ENCODE measurements around the gene ZSCAN21. TPM values are rescaled to one million over a fixed set of nuclear protein-coding genes. Genes with fewer than 3 reads are reported as not detected.

ZSCAN21 gene
- total and polyA plus RNA-seq, 4 donors, result 7.0 to 10.7 (median 9.1) TPM

DNA sequence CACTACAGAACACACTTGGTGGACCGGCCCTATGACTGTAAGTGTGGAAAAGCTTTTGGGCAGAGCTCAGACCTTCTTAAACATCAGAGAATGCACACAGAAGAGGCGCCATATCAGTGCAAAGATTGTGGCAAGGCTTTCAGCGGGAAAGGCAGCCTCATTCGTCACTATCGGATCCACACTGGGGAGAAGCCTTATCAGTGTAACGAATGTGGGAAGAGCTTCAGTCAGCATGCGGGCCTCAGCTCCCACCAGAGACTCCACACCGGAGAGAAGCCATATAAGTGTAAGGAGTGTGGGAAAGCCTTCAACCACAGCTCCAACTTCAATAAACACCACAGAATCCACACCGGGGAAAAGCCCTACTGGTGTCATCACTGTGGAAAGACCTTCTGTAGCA, 14.6 kb downstream of the ZSCAN21 start:
- Histone ChIP-seq H3K27me3 (ENCODE audit: control insufficient read depth in 1 of 2, insufficient read depth in 2 of 2, low read length in 1 of 2) (no peaks in the 10 kb centered on the region), H3K9me3 (ENCODE audit: control insufficient read depth, low read length) (no peaks in the 10 kb centered on the region), H3K4me3 (ENCODE audit: low read length in 2 of 2) (no peak overlapping the region), H3K27ac (ENCODE audit: low read depth in 1 of 2, low read length in 2 of 2) (no peak overlapping the region), H3K36me3 (ENCODE audit: control insufficient read depth in 1 of 2, insufficient read depth in 2 of 2, low read length in 1 of 2) (peaks cover 3 to 9% of the 10 kb centered on the region in 2 donors), H3K4me1 (ENCODE audit: control insufficient read depth in 1 of 2, insufficient read depth in 2 of 2, low read length in 2 of 2) (no peaks in the 10 kb centered on the region)
- DNase-seq (no peak), ATAC-seq (ENCODE audit: low FRiP score) (no peak)
- intact Hi-C loops (cut with DNase I), result no loop called here
- 72 to 79% methylated on average over 9 of the region's 9 CpGs for WGBS, 2 donors

DNA sequence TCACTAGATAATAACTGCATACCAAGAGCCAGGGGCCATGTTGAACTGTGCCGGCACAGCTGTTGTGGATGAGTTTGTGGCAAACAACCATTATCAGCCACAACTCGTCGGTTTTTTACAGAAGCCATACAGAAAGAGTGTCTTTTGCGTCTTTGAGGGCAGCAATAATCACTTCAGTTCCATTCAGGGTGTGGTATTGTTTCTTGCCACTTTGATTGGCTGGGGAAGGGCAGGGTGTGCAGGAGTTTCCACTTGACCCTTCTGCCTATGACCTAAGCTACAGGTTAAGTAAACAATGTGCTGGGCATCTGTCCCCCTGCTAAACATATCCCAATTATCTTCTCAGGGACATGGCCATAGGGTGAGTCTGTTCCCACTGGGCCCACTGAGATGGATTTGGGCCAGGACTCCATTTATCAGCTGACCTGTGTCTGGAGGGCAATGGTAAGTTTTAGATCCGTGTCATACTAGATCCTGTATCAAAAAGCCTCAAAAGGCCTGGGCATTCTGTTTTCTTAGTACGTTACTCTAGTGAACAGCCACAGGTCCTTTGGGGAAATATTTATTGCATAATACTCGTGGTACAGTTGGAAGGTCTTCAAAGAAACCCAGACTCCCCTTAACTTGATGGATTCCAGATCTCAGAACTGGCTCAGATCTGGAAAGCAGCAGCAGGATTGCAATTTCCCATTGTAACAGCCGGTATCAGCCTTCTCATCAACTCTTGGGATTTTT, 16.0 kb downstream of the ZSCAN21 start:
- Histone ChIP-seq H3K4me3 (ENCODE audit: low read length in 2 of 2) (no peak overlapping the region), H3K27ac (ENCODE audit: low read depth in 1 of 2, low read length in 2 of 2) (no peak overlapping the region), H3K27me3 (ENCODE audit: control insufficient read depth in 1 of 2, insufficient read depth in 2 of 2, low read length in 1 of 2) (no peaks in the 10 kb centered on the region), H3K9me3 (ENCODE audit: control insufficient read depth, low read length) (no peaks in the 10 kb centered on the region), H3K36me3 (ENCODE audit: control insufficient read depth in 1 of 2, insufficient read depth in 2 of 2, low read length in 1 of 2) (peaks cover 8 to 10% of the 10 kb centered on the region in 2 donors), H3K4me1 (ENCODE audit: control insufficient read depth in 1 of 2, insufficient read depth in 2 of 2, low read length in 2 of 2) (no peaks in the 10 kb centered on the region)
- WGBS, 2 donors, result 46 to 51% methylated on average over 8 of the region's 8 CpGs
- ATAC-seq (ENCODE audit: low FRiP score), result peak; percentile 45
- intact Hi-C loops (cut with DNase I), result no loop called here
- DNase-seq, result no peak

DNA sequence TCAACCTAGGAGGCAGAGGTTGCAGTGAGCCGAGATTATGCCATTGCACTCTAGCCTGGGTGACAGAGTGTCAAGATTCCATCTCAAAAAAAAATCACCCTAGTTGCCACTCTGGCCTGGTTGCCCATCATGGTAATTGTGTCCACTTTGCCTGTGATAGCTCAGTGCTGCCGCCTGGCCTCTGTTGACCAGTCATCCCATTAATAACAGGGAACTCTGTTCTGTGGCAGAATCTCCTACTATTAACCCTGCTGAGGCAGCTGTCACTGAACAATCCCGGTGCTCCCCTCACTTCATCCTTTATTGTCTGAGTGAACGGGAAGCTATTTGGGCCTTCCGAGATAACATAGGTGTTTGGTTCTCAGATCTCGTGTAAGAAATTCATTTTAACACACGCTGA, 17.4 kb downstream of the ZSCAN21 start:
- H3K27ac ChIP-seq (ENCODE audit: low read depth in 1 of 2, low read length in 2 of 2), result no peak overlapping the region
- H3K4me3 ChIP-seq (ENCODE audit: low read length in 2 of 2), result no peak overlapping the region
- intact Hi-C loops (cut with DNase I), result no loop called here
- WGBS, 2 donors, result 88 to 89% methylated on average over 7 of the region's 7 CpGs
- H3K27me3 ChIP-seq (ENCODE audit: control insufficient read depth in 1 of 2, insufficient read depth in 2 of 2, low read length in 1 of 2), result no peaks in the 10 kb centered on the region
- H3K36me3 ChIP-seq (ENCODE audit: control insufficient read depth in 1 of 2, insufficient read depth in 2 of 2, low read length in 1 of 2), result peaks cover 20% of the 10 kb centered on the region in 2 donors
- ATAC-seq (ENCODE audit: low FRiP score) (no peak), DNase-seq (no peak)
- peaks cover 6% of the 10 kb centered on the region for H3K9me3 ChIP-seq (ENCODE audit: control insufficient read depth, low read length)
- no peaks in the 10 kb centered on the region for H3K4me1 ChIP-seq (ENCODE audit: control insufficient read depth in 1 of 2, insufficient read depth in 2 of 2, low read length in 2 of 2)

DNA sequence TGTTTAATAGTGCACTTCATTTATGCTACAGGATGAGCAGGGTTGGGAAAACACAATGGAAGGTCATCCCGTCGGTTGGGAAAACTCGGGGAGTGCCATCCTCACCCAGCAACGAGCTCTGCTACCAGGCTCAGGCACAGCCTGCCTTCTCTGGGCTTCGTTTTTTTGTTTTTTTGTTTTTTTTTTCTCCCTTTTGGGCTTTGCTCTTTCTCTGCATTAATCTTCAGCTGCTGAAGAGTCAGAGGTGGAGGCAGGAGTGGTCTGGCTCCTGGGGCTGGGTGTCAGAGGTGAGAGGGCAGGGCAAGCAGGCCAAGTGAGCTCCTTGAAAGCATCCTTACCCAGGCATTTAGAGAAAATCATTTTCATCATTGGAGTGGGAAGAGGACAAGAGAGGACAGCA, 20.4 kb downstream of the ZSCAN21 start:
- Histone ChIP-seq H3K9me3 (ENCODE audit: control insufficient read depth, low read length) (peaks cover 9% of the 10 kb centered on the region), H3K27ac (ENCODE audit: low read depth in 1 of 2, low read length in 2 of 2) (no peak overlapping the region), H3K36me3 (ENCODE audit: control insufficient read depth in 1 of 2, insufficient read depth in 2 of 2, low read length in 1 of 2) (peaks cover 25 to 34% of the 10 kb centered on the region in 2 donors), H3K4me3 (ENCODE audit: low read length in 2 of 2) (no peak overlapping the region), H3K27me3 (ENCODE audit: control insufficient read depth in 1 of 2, insufficient read depth in 2 of 2, low read length in 1 of 2) (no peaks in the 10 kb centered on the region), H3K4me1 (ENCODE audit: control insufficient read depth in 1 of 2, insufficient read depth in 2 of 2, low read length in 2 of 2) (no peaks in the 10 kb centered on the region)
- intact Hi-C loops (cut with DNase I), result no loop called here
- WGBS, 2 donors, result 97 to 98% methylated on average over 5 of the region's 5 CpGs
- DNase-seq (no peak), ATAC-seq (ENCODE audit: low FRiP score) (no peak)

DNA sequence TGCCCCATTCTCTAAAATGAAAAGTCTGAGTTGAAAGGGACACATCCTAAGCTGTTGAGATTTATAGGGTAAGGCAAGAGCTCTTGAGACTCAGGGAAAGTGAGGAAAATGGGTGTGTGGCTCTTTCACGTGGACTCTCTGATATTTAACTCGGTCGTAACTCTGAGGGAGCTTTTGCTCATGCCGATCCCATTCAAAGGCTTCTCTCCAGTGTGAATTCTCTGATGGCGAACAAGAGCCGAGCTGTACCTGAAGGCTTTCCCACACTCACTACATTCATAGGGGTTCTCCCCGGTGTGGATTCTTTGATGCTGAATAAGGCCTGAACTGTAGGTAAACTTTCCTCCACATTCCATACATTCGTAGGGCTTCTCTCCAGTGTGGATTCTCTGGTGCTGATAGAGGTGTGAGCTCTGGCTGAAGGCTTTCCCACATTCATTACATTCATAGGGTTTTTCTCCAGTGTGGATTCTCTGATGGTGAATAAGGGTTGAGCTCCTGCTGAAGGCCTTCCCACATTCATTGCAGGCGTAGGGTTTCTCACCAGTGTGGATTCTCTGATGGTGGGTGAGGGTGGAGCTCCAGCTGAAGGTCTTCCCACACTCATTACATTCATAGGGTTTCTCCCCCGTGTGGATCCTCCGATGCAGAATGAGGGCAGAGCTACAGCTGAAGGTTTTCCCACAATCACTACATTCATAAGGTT, 21.6 kb downstream of the ZSCAN21 start:
- no peaks in the 10 kb centered on the region for H3K27me3 ChIP-seq (ENCODE audit: control insufficient read depth in 1 of 2, insufficient read depth in 2 of 2, low read length in 1 of 2)
- H3K9me3 ChIP-seq (ENCODE audit: control insufficient read depth, low read length), result peaks cover 9% of the 10 kb centered on the region
- intact Hi-C loops (cut with DNase I), result no loop called here
- DNase-seq (no peak), ATAC-seq (ENCODE audit: low FRiP score) (no peak)
- H3K36me3 ChIP-seq (ENCODE audit: control insufficient read depth in 1 of 2, insufficient read depth in 2 of 2, low read length in 1 of 2), result peaks cover 31 to 34% of the 10 kb centered on the region in 2 donors
- no peak overlapping the region for H3K27ac ChIP-seq (ENCODE audit: low read depth in 1 of 2, low read length in 2 of 2)
- H3K4me1 ChIP-seq (ENCODE audit: control insufficient read depth in 1 of 2, insufficient read depth in 2 of 2, low read length in 2 of 2), result no peaks in the 10 kb centered on the region
- no peak overlapping the region for H3K4me3 ChIP-seq (ENCODE audit: low read length in 2 of 2)
- 99% methylated on average over 11 of the region's 11 CpGs for WGBS, 2 donors

DNA sequence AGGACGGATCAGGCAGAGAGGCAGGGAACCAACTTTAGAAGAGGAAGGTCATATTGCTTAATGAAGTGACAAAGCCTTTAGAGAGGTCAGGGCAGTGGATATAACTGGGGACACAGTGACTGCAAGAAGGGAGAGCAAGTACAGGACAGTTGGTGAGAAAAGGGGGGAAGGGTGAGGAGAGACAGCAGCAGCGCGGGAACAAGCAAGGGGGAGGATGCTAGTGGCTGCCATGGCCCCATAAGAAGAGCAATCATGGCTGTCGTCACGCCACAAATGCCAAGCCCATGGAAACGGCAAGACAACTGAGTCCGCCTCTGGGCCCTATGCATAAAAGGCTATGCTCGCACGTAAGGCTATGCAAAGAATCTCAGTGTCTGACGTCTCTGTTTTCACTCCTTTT, 22.9 kb downstream of the ZSCAN21 start:
- Histone ChIP-seq H3K4me3 (ENCODE audit: low read length in 2 of 2) (no peak overlapping the region), H3K27ac (ENCODE audit: low read depth in 1 of 2, low read length in 2 of 2) (no peak overlapping the region), H3K27me3 (ENCODE audit: control insufficient read depth in 1 of 2, insufficient read depth in 2 of 2, low read length in 1 of 2) (no peaks in the 10 kb centered on the region), H3K4me1 (ENCODE audit: control insufficient read depth in 1 of 2, insufficient read depth in 2 of 2, low read length in 2 of 2) (no peaks in the 10 kb centered on the region), H3K9me3 (ENCODE audit: control insufficient read depth, low read length) (peaks cover 9% of the 10 kb centered on the region), H3K36me3 (ENCODE audit: control insufficient read depth in 1 of 2, insufficient read depth in 2 of 2, low read length in 1 of 2) (peaks cover 31 to 37% of the 10 kb centered on the region in 2 donors)
- DNase-seq (no peak), ATAC-seq (ENCODE audit: low FRiP score) (no peak)
- 97 to 99% methylated on average over 10 of the region's 10 CpGs for WGBS, 2 donors
- intact Hi-C loops (cut with DNase I), result no loop called here

DNA sequence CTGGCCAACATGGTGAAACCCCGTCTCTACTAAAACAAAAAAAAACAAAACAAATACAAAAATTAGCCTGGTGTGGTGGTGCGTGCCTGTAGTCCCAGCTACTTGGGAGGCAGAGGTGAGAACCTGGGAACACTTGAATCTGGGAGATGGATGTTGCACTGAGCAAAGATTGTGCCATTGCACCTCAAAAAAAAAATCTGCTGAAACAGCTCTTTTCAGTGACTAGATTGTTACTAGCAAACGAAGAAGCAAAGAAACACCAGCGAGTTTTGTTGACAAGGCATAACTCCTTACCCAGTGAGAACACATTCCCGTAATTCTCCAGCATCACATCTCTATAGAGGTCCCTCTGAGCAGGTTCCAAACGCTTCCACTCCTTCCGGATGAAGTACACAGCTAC, 25.3 kb downstream of the ZSCAN21 start:
- DNase-seq (no peak), ATAC-seq (ENCODE audit: low FRiP score) (no peak)
- peaks cover 9% of the 10 kb centered on the region for H3K9me3 ChIP-seq (ENCODE audit: control insufficient read depth, low read length)
- H3K4me1 ChIP-seq (ENCODE audit: control insufficient read depth in 1 of 2, insufficient read depth in 2 of 2, low read length in 2 of 2), result no peaks in the 10 kb centered on the region
- no peak overlapping the region for H3K4me3 ChIP-seq (ENCODE audit: low read length in 2 of 2)
- H3K36me3 ChIP-seq (ENCODE audit: control insufficient read depth in 1 of 2, insufficient read depth in 2 of 2, low read length in 1 of 2), result peaks cover 31 to 34% of the 10 kb centered on the region in 2 donors
- WGBS, 2 donors, result 95 to 96% methylated on average over 7 of the region's 7 CpGs
- intact Hi-C loops (cut with DNase I), result no loop called here
- no peaks in the 10 kb centered on the region for H3K27me3 ChIP-seq (ENCODE audit: control insufficient read depth in 1 of 2, insufficient read depth in 2 of 2, low read length in 1 of 2)
- H3K27ac ChIP-seq (ENCODE audit: low read depth in 1 of 2, low read length in 2 of 2), result no peak overlapping the region

DNA sequence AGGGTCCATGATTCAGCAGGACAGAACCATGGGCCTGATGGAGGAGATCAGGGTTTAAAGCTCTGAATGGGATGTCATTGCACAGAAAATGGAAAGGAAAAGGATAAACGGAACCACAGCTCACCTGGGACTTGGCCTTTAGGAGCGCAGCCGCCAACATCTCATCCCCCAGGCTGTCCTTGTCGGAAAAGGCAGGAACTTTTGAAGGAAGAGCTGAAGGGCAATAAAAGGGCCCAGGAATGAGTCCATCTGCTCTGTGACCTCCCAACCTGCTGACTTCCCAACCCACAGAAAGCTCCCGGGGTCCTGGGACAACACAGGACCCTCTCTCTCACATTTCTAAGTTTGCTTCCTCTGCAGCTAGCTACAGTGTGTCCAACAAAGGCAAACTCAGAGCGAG, 25.8 kb downstream of the ZSCAN21 start:
- WGBS, 2 donors, result 92 to 96% methylated on average over 6 of the region's 6 CpGs
- Histone ChIP-seq H3K4me3 (ENCODE audit: low read length in 2 of 2) (no peak overlapping the region), H3K36me3 (ENCODE audit: control insufficient read depth in 1 of 2, insufficient read depth in 2 of 2, low read length in 1 of 2) (peaks cover 31% of the 10 kb centered on the region in 2 donors), H3K4me1 (ENCODE audit: control insufficient read depth in 1 of 2, insufficient read depth in 2 of 2, low read length in 2 of 2) (no peaks in the 10 kb centered on the region), H3K9me3 (ENCODE audit: control insufficient read depth, low read length) (peaks cover 9% of the 10 kb centered on the region), H3K27me3 (ENCODE audit: control insufficient read depth in 1 of 2, insufficient read depth in 2 of 2, low read length in 1 of 2) (no peaks in the 10 kb centered on the region), H3K27ac (ENCODE audit: low read depth in 1 of 2, low read length in 2 of 2) (no peak overlapping the region)
- ATAC-seq (ENCODE audit: low FRiP score), result no peak
- DNase-seq, result no peak
- intact Hi-C loops (cut with DNase I), result no loop called here

DNA sequence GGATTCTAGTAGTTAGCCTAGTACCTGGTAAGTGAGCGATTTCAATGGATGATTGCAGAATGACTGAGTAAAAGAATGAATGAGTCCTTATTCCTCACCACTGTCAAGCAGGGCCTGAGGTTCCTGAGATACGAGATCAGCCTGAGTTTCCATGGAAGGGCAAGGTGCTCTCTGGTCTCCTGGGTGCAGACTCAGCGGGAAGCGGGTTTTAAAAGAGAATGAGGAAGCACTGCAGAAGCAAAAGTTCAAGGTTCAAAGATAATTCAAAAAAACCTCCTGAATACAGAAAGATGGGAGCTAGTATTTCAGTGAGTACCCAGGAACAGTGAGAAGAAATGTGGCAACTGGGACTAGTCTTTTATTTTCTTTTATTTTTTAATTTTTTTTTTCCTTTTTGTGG, 27.6 kb downstream of the ZSCAN21 start:
- intact Hi-C loops (cut with DNase I), result no loop called here

More for the DNA sequence above, 27.6 kb downstream of the ZSCAN21 start:
- Histone ChIP-seq H3K9me3 (ENCODE audit: control insufficient read depth, low read length) (peaks cover 2% of the 10 kb centered on the region), H3K36me3 (ENCODE audit: control insufficient read depth in 1 of 2, insufficient read depth in 2 of 2, low read length in 1 of 2) (peaks cover 15 to 18% of the 10 kb centered on the region in 2 donors), H3K4me3 (ENCODE audit: low read length in 2 of 2) (no peak overlapping the region), H3K27ac (ENCODE audit: low read depth in 1 of 2, low read length in 2 of 2) (no peak overlapping the region), H3K4me1 (ENCODE audit: control insufficient read depth in 1 of 2, insufficient read depth in 2 of 2, low read length in 2 of 2) (no peaks in the 10 kb centered on the region), H3K27me3 (ENCODE audit: control insufficient read depth in 1 of 2, insufficient read depth in 2 of 2, low read length in 1 of 2) (no peaks in the 10 kb centered on the region)
- no peak for ATAC-seq (ENCODE audit: low FRiP score)
- 93 to 99% methylated on average over 4 of the region's 4 CpGs for WGBS, 2 donors
- DNase-seq, result no peak

Data from aorta (tissue), 5 donors.